Stomach smooth muscle (tissue), 2 donors: Measurements from ENCODE around the gene ZNF275.
"Not testable (repeated sequence)": the region's sequence is repeated elsewhere in the genome, so short reads cannot be mapped to it uniquely, and the experiment has no call there.

Experiments used
- H3K27ac ChIP-seq: one replicate; pipeline ENCODE4 v1.7.0; 2013; ENCODE audit warnings: mild to moderate bottlenecking, low read length, inconsistent platforms
- H3K27me3 ChIP-seq, 2 donors: one replicate each; pipeline ENCODE4 v1.7.0; 2013; ENCODE audit warnings: low read length in 2 of 2; ENCODE audit not compliant: insufficient read depth in 2 of 2, control insufficient read depth in 1 of 2
- H3K36me3 ChIP-seq, 2 donors: one replicate each; pipeline ENCODE4 v1.7.0; 2013; ENCODE audit warnings: low read length in 2 of 2; ENCODE audit not compliant: control insufficient read depth in 2 of 2, insufficient read depth in 2 of 2
- H3K4me1 ChIP-seq: one replicate; pipeline ENCODE4 v1.7.0; 2013; ENCODE audit warnings: low read length; ENCODE audit not compliant: control insufficient read depth, insufficient read depth
- H3K4me3 ChIP-seq, 2 donors: one replicate each; pipeline ENCODE4 v1.7.0; 2013; ENCODE audit warnings: low read length in 2 of 2
- H3K9ac ChIP-seq, 2 donors: one replicate each; pipeline ENCODE4 v1.7.0; 2013; ENCODE audit warnings: low read length in 2 of 2, mild to moderate bottlenecking in 1 of 2
- H3K9me3 ChIP-seq, 2 donors: one replicate each; pipeline ENCODE4 v1.7.0; 2013; ENCODE audit warnings: low read length in 2 of 2; ENCODE audit not compliant: control insufficient read depth in 2 of 2
- donor health status: healthy.
- donor health status: Pancreatic carcinoma.

ZNF275 gene

GRCh38 chrX:153388722-153389459, 54.9 kb downstream of the ZNF275 start:
- no peaks in the 10 kb centered on the region for H3K36me3 ChIP-seq
- H3K4me1 ChIP-seq: no peaks in the 10 kb centered on the region
- no peak overlapping the region for H3K4me3 ChIP-seq
- no peak overlapping the region for H3K9ac ChIP-seq
- no peaks in the 10 kb centered on the region for H3K9me3 ChIP-seq
- H3K27me3 ChIP-seq: peaks cover 0 to 2% of the 10 kb centered on the region in 2 donors
- no peak overlapping the region for H3K27ac ChIP-seq

- not testable (repeated sequence) for H3K4me3 ChIP-seq, H3K36me3 ChIP-seq, H3K27ac ChIP-seq, H3K9me3 ChIP-seq, H3K4me1 ChIP-seq, H3K9ac ChIP-seq, H3K27me3 ChIP-seq
Measured at GRCh38 chrX:153389460-153389768, 55.5 kb downstream of the ZNF275 start.

GRCh38 chrX:153392642-153393321, 58.8 kb downstream of the ZNF275 start:
- no peaks in the 10 kb centered on the region for H3K36me3 ChIP-seq
- peaks cover 0 to 3% of the 10 kb centered on the region in 2 donors for H3K27me3 ChIP-seq
- no peak overlapping the region for H3K27ac ChIP-seq
- H3K4me3 ChIP-seq: no peak overlapping the region
- H3K4me1 ChIP-seq: no peaks in the 10 kb centered on the region
- H3K9ac ChIP-seq: no peak overlapping the region
- H3K9me3 ChIP-seq: no peaks in the 10 kb centered on the region

GRCh38 chrX:153394612-153395011, 60.7 kb downstream of the ZNF275 start:
- Histone ChIP-seq H3K4me3 (no peak overlapping the region), H3K36me3 (no peaks in the 10 kb centered on the region), H3K9ac (no peak overlapping the region), H3K27ac (no peak overlapping the region), H3K27me3 (peaks cover 0 to 11% of the 10 kb centered on the region in 2 donors), H3K4me1 (no peaks in the 10 kb centered on the region), H3K9me3 (no peaks in the 10 kb centered on the region)

- Histone ChIP-seq H3K27ac (no peak overlapping the region), H3K36me3 (no peaks in the 10 kb centered on the region), H3K4me1 (no peaks in the 10 kb centered on the region), H3K9me3 (no peaks in the 10 kb centered on the region), H3K27me3 (peaks cover 0 to 11% of the 10 kb centered on the region in 2 donors), H3K9ac (no peak overlapping the region), H3K4me3 (no peak overlapping the region)
Measured at GRCh38 chrX:153395613-153396319, 61.8 kb downstream of the ZNF275 start.

- Histone ChIP-seq H3K4me3 (no peak overlapping the region), H3K27me3 (peaks cover 0 to 11% of the 10 kb centered on the region in 2 donors), H3K4me1 (no peaks in the 10 kb centered on the region), H3K36me3 (no peaks in the 10 kb centered on the region), H3K9ac (no peak overlapping the region), H3K27ac (no peak overlapping the region), H3K9me3 (no peaks in the 10 kb centered on the region)
Measured at GRCh38 chrX:153396320-153397195, 62.6 kb downstream of the ZNF275 start.

- Histone ChIP-seq H3K36me3 (no peaks in the 10 kb centered on the region), H3K4me3 (no peak overlapping the region), H3K27ac (no peak overlapping the region), H3K9me3 (no peaks in the 10 kb centered on the region), H3K4me1 (no peaks in the 10 kb centered on the region), H3K27me3 (peaks cover 0 to 11% of the 10 kb centered on the region in 2 donors), H3K9ac (no peak overlapping the region)
Measured at GRCh38 chrX:153397256-153397960, 63.5 kb downstream of the ZNF275 start.

GRCh38 chrX:153398275-153398960, 64.5 kb downstream of the ZNF275 start:
- Histone ChIP-seq H3K4me1 (no peaks in the 10 kb centered on the region), H3K9me3 (no peaks in the 10 kb centered on the region), H3K27me3 (peaks cover 0 to 11% of the 10 kb centered on the region in 2 donors), H3K4me3 (no peak overlapping the region), H3K36me3 (no peaks in the 10 kb centered on the region), H3K27ac (no peak overlapping the region), H3K9ac (no peak overlapping the region)

GRCh38 chrX:153400146-153401132, 66.5 kb downstream of the ZNF275 start:
- H3K27me3 ChIP-seq: peaks cover 0 to 11% of the 10 kb centered on the region in 2 donors
- H3K27ac ChIP-seq: no peak overlapping the region
- H3K36me3 ChIP-seq: no peaks in the 10 kb centered on the region
- no peaks in the 10 kb centered on the region for H3K4me1 ChIP-seq
- no peak overlapping the region for H3K4me3 ChIP-seq
- no peaks in the 10 kb centered on the region for H3K9me3 ChIP-seq
- no peak overlapping the region for H3K9ac ChIP-seq
